Measurements from ENCODE around the gene SLC9A9.

DNA sequence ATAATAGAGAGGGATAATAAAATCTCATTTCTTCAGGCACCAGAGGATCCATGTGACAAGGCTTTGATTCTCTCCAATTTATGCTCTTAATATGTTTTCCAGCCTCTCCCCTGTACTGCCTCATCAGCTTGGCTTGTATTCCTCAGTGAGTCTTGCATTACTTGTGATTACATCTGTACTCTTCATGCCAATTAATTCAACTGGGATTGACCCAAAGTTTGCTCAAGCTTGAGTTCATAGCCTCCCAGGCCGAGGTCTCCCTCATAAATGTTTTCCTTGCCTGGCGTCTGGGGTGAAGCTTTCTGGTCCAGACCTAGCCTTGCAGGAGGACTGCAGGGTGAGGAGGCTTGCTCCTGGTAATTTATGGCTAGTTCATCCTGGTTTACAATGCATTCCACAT is 581.8 kb downstream of the SLC9A9 start:
- TF ChIP-seq, protein P1, sequence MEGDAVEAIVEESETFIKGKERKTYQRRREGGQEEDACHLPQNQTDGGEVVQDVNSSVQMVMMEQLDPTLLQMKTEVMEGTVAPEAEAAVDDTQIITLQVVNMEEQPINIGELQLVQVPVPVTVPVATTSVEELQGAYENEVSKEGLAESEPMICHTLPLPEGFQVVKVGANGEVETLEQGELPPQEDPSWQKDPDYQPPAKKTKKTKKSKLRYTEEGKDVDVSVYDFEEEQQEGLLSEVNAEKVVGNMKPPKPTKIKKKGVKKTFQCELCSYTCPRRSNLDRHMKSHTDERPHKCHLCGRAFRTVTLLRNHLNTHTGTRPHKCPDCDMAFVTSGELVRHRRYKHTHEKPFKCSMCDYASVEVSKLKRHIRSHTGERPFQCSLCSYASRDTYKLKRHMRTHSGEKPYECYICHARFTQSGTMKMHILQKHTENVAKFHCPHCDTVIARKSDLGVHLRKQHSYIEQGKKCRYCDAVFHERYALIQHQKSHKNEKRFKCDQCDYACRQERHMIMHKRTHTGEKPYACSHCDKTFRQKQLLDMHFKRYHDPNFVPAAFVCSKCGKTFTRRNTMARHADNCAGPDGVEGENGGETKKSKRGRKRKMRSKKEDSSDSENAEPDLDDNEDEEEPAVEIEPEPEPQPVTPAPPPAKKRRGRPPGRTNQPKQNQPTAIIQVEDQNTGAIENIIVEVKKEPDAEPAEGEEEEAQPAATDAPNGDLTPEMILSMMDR (IDR thresholded peaks at IDR 0.05) = no peak
- TF ChIP-seq FOXM1 (IDR thresholded peaks at IDR 0.05; ENCODE audit: low read depth) = no peak

All from SK-N-SH (cell line).